NCI-H1436 treated with DMSO at 0.1 percent for 48 hours (cell line): ENCODE data around the gene ZNF554.
"Not testable (repeated sequence)": the region's sequence is repeated elsewhere in the genome, so short reads cannot be mapped to it uniquely, and the experiment has no call there.

Experiments
- DNase-seq: peaks from one replicate; lab custom pipeline; 2025; lab: John Stamatoyannopoulos, UW

ZNF554 gene

DNA sequence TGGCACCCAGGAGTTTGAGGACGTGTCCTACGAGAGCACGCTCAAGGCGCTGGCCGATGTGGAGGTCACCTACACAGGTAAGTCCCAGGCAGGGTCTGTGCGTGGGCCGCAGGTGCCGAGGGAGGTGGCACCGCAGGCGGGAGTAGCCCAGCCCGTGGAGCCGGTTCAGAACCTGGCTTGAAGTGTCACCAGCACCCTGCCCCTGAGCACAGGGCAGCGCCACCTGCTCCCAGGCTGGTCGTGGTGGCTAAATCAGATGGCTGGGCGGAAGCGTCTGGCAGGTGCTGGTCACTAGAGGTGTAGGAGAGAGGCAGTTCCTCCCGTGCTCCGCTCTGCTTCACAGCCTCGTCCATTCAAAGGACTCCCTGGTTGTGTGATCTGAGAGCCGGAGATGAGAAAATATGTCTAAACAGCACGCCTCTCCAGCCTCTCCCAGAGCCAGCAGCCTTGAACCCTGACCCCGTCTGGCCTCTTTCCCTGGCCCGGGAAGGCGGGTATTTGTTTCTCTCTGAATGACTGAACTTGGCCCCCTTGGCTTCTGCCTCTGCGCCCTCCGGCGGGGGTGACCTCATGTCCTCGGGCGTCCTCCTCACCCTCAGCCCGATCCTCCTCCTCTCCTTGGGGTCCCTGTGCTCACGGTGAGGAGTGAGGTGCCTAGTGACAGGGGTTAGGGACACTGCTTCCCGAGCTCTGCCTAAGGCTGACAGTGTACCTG lies 29.0 kb upstream of the ZNF554 start:
- no peak for DNase-seq

GRCh38 chr19:2791440-2791839 lies 28.2 kb upstream of the ZNF554 start:
- DNase-seq: no peak

- DNase-seq: no peak
These were observed 27.8 kb upstream of the ZNF554 start for GRCh38 chr19:2791876-2792275.

GRCh38 chr19:2792666-2793065 lies 27.0 kb upstream of the ZNF554 start:
- not testable (repeated sequence) for DNase-seq

GRCh38 chr19:2793126-2793525 lies 26.5 kb upstream of the ZNF554 start:
- no peak for DNase-seq

DNA sequence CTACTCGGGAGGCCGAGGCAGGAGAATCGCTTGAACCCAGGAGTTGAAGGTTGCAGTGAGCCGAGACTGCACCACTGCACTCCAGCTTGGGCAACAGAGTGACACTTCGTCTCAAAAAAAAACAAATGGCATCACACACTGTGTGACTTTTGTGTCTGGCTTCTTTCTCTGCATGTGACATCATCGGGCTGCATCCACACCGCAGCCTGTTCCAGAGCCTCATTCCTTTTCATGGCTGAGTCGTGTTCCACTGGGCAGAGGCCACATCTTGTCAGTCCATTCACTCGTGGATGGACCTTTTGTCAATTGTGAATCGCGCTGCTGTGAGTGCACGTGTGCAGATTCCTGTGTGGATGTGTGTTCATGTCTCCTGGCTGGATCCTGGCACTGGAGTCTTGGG lies 26.1 kb upstream of the ZNF554 start:
- no peak for DNase-seq

GRCh38 chr19:2795827-2796658 lies 23.6 kb upstream of the ZNF554 start:
- DNase-seq: no peak

DNA sequence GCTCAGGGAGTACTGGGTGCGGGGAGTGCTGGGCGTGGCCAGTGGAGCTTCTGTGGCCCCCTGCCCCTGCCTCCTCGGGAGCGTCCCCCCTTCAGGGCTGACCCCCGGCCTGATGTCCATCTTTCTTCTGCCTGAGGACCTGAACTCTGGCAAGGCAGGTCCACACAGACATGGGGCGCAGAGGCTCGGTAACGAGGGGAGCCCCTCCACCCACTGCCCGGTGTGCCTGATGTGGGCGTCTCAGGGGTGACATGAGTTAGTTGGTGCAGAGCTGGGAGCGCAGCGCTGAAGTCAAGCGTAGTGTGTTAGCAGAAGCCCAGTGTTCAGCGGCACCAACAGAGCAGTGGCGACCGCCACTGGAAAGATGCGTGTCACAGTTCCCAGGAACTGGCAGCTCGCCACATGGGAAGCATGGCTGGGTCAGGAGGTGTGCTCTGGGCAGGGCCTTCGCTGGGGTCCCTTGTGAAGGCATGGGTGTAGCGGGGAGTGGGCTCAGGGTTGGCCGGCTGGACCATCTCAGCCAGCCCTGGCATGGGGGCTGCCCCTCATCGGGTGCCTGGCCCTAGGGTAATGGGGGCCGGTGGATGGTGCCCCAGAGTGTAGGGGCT lies 22.9 kb upstream of the ZNF554 start:
- no peak for DNase-seq

GRCh38 chr19:2797280-2797679 lies 22.4 kb upstream of the ZNF554 start:
- DNase-seq: no peak

GRCh38 chr19:2798158-2798685 lies 21.4 kb upstream of the ZNF554 start:
- DNase-seq: no peak

GRCh38 chr19:2798733-2799132 lies 20.9 kb upstream of the ZNF554 start:
- no peak for DNase-seq

DNA sequence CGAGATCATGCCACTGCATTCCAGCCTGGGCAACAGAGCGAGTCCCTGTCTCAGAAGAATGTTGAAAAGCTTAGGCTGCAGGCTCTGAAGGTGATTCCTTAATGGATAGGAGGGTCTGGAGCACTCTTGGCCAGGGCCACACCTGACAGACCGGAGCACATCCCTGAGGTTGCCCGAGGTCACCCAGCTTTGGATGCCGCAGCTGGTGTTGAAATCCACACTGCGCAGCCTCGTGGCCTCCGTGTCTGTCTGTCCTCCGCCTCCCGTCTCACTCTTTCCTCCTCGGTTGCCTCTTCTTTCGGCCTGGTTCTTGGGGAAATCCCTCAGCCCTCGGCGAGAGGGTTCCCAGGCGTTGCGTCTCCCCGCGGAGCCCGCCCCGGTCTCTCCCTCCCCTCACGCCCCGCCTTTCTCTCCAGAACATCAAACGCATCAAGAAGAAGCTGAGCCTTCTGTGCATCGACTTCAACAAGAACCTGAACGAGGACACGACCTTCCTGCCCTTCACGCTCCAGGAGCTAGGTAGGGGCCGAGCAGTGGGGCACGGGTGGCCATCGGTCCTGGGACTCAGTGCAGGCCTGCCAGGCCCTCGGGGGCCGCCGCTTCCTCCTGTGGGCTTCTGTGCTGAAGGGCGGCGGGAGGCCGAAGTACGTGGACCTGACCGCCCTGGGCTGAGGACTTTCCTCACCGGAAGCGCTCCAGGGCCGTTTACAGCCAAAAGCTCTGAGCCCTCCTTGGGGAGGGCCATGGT lies 20.2 kb upstream of the ZNF554 start:
- no peak for DNase-seq

DNA sequence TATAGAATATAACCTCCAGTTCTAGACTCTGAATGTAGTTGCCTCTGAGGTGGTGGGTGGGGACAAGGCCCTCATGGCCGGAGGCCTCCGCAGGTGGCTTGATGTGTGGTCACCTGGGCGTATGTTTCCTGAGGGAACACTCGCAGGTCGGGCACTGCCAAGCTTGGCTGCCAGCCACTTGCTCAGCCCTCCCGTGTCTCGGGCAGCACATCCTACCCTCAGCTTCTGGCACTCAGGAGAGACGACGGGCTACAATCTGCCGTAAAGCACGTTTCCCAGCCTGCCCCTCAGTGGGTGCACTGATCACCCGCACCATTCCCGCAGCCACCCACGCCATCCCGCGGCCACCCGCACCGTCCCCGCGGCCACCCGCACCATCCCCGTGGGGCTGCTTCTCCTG lies 19.2 kb upstream of the ZNF554 start:
- no peak for DNase-seq

DNA sequence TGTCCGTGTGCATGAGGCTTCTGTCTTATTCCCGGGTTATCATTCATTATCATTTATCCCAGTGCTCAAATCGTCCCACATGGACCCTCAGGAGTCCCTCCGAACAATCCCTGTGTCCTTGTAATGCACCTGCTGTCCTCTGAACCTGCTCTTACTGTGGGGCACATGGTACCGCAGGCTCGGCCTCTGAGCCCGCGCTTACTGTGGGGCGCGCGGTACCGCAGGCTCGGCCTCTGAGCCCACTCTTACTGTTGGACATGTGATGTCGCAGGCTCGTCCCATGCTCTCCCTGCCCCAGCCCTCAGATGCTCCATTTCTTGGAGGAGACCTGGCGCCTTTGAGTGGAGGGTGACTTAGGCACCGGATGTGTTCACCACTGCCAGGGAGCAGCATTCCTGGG lies 16.8 kb upstream of the ZNF554 start:
- DNase-seq: no peak

GRCh38 chr19:2803486-2804155 lies 16.0 kb upstream of the ZNF554 start:
- no peak for DNase-seq

DNA sequence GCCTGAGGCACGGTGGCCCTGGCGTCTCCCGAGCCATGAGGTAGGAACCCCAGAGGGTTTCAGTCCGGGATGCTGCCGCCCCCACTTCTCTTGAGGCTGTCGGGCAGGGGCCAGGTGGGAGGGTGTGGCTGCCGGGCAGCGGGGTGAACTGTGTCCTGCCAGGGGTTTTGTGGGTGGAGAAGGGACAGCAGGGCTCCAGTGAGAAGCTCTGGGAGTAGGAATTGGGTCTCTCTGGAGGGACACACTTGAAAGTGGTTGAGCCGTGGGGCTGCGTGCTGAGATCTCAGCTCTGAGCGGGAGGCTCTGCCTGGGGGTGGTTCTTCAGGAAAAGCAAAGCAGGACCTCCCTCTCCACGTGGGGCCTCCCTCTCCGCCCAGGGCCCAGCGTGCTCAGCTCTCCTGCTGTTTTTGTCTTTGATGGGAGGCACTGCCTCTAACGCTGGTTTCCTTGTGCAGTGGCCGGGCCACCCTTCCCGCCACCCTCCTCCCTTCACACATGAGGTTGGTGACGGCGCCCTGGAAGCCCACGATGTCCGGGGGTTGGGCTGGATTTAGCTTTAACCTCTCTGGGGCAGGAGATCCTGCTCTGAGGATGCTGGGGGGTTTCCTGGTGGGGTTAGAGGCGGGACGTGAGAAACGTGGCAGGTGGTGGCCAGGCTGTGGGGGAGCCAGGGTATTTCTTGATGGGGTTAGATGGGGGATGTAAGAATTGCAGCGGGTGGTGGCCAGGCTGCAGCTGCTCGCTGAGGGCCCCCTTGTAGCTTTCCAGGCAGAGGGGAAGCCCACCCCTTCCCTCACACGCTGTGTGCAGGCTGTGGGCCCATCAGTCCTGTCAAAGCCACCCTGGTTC lies 15.3 kb upstream of the ZNF554 start:
- DNase-seq: no peak

- no peak for DNase-seq
These were observed 14.3 kb upstream of the ZNF554 start for GRCh38 chr19:2805261-2805900.

DNA sequence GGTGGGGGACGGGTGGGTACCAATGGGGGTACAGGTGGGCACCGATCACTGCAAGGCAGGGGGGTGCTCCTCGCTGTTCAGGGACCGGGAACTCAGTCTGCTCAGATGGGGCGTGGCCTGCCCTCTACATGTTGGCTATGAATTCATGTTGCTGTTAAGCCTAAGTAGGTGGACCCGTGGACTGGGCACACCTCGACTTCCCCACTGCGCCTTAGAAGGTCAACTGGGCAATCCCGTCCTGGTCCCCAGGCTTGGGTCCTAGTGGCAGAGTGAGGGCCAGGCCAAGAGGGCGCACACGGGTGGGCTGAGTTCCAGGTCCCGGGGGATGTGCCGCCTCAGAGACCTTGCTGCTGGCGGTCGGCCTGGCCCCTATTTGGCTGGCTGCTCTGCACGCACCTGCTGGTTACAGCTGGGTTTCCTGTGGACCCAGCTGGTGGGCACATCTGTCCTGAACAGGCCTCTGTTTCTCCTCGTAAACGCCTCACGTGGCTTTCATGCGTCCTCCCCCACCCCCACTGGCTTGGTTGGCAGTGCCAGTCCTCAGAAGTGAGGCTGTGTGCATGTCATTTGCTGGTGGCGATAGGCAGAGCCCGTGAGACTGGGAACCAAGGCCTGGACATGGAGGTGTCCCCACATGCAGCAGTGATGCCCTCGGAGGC lies 13.5 kb upstream of the ZNF554 start:
- DNase-seq: no peak

GRCh38 chr19:2806736-2807378 lies 12.8 kb upstream of the ZNF554 start:
- no peak for DNase-seq
